22Rv1 (cell line): ENCODE data around the gene DPP6.
"Not testable (repeated sequence)": the region's sequence is repeated elsewhere in the genome, so short reads cannot be mapped to it uniquely, and the experiment has no call there.

Experiments
- H3K27ac ChIP-seq: fragments of 450-650 bp; 2 replicates; pipeline ENCODE4 v1.5.1; 2017
- ZFX ChIP-seq: fragments of 450-650 bp; IDR thresholded peaks from 2 replicates; pipeline ENCODE4 v1.6.1; 2017; ENCODE audit warnings: antibody characterized with exemption, borderline replicate concordance
- TF ChIP-seq, protein P1 (sequence below): fragments of 450-650 bp; IDR thresholded peaks from 2 replicates; pipeline ENCODE4 v1.5.1; 2017; ENCODE audit warnings: mild to moderate bottlenecking

Gene DPP6

DNA sequence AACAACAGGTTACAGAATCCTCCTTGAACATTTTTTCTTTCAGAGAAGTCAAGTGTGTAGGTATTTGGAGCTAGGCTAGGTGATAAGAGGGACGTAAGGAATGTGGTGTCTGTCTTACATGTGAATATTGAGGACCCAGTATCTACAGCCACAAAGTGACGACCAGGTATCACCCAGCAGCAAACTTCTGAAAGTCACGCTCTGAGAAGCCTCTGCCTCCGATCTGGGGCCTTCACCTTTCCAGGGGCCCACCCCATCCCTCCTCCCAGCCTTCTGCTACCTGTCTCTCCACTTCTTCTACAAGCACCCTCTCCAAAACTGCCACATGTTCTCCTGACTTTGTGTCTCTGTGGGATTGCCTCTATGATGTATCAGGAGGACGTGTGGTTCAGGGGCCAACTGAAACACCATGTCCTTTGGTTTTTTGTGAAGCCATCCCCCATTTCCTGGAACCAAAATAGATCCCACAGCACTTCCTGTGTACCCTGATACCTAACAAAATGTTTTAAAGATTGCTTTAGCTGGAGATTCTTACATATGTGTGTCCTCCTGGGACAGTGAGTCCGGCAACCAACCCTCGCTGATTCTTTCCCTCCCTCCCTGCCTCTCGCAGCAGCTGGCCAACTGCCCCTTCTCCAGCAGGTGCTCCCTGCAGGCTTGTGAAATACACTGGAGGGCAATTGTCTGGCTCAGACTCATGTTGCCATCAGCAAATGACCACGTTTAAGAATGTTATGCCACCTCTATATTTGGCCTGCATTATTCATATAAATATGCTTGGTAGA lies 93.9 kb downstream of the DPP6 start:
- H3K27ac ChIP-seq, result not testable (repeated sequence)

DNA sequence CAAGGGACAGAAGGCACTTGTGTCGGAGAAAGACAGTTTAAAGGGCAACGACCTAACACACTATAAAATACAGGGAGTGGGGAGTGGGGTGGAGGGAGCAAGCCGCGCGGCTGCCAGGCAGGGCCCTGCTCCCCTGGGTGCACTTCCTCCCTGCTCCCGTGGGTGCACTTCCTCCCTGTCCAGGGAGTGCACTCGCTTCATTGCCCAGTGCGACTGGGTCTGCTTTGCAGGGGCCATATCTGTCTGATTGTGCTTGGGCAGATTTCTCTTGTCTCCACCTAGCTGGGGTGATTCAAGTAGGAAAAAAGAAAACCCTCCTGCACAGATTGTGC lies 94.5 kb downstream of the DPP6 start:
- not testable (repeated sequence) for H3K27ac ChIP-seq

DNA sequence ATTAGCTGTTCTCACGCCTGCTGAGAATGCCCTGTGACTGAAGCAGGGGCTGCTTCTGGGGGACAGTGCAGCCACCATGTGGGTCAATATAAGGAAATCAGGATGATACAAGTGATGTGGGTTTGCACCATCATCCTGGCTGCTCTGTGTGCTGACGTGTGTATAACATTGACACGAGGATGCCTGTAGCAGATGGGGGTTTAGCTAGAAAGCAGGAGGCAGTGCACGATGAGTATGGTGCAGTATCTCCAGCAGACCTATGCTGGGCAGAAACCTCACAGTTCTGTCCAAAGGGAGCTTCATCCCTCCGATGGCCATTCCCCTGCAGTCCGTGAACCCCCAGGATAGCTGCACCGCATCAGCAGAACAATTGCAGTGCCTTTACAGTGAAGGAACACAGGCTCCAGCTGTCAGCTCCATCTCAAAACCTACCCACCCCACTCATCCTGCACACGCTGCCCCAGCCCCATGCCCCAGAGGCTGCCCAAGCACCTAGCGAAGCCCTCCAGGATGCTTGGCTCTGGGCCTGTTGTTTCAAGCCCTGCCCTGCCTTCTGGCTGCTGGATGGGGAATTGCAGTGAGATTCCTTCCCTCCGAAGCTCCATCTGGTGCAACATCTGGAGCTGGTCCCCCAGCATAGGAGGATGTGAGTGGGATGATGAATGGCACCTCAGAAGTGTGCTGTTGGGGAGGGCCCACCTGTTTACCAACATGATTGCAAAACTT lies 96.8 kb downstream of the DPP6 start:
- not testable (repeated sequence) for H3K27ac ChIP-seq

DNA sequence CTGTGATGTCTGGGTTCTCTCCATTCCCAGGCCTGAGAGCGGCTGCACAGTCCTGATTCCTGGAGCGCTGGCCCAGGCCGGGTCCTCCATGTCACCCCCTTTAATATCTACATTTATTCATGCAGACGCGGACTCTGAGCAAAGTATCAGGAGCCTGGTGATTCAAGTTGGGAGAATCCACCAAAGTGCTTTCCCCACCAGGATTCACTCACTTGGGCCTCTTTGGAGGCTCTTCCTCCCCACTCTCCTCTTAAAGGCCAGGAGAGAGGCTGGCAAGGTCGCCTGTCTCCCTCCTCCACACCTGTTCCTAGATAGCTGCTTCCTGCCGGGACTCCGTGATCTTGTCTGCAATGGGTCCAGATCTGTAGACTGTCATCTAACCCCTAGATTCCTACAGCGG lies 98.5 kb downstream of the DPP6 start:
- H3K27ac ChIP-seq, result not testable (repeated sequence)

DNA sequence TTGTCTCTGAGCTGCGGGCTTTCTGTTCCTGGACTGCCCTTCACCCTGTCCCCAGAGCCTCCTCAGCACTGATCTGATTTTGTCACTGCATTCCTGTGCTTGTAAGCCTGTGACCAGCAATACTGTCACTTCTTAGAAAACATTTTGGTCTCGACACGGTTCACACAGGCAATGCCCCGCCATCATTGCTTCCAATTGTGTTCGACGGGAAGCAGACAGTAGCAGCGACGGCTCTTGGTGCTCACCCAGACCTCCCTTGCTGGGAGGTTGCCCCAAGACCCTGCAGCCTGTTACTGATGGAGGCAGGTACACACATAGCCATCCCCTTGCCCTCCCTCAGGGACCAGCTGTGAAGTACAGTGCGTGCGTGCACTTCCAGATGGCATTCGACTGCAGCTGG lies 99.1 kb downstream of the DPP6 start:
- H3K27ac ChIP-seq, result not testable (repeated sequence)

DNA sequence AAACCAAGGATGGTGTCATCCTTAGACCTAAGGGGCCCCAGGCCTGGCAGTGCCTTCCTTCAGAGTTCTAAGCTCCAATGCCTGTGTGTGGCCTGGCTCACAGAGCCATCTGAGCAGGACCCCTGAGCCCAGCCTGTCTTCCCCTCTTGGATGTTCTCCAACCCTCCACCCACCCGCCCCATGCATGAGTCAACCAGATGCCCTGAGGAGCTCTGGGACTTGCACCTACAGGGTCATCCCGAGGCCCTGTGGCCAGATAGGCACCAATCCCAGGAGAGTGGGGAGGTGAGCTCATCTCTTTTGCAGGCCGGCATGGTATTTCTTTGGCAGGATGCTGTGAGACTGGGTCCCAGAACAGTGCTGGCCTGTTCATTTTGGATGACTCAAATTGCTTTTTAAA lies 103.7 kb downstream of the DPP6 start:
- H3K27ac ChIP-seq, result not testable (repeated sequence)

DNA sequence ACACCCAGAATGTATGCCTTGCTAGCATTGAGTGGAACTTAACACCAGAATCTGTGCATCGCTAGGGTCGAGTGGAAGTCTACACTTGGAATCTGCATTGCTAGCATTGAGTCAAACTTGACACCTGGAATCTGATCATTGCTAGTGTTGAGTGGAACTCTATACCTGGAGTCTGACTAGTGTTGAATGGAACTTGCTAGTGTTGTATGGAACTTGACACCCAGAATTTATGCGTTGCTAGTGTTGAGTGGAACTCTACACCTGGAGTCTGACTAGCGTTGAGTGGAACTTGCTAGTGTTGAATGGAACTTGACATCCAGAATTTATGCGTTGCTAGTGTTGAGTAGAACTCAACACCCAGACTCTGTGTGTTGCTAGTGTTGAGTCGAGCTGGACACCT lies 110.7 kb downstream of the DPP6 start:
- H3K27ac ChIP-seq, result not testable (repeated sequence)

DNA sequence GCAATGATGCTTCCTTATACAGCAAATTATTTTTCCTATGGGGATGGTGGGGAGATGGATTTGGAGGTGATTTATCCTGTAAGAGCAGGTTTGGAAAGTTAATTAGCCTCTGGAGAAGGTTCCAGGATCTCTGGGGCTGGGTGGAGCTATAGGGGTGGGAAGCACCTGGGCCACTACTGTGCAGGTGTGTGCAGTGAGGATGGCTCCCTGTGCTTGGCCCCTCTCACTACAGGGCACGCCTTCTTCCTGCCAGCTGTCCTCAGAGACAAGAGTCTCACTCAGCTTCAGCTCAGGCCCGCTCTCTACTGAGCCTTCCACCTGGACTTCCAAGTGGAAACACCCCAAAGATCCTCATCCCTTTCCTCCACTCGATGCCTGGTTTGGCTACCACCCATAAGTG lies 111.4 kb downstream of the DPP6 start:
- not testable (repeated sequence) for H3K27ac ChIP-seq

DNA sequence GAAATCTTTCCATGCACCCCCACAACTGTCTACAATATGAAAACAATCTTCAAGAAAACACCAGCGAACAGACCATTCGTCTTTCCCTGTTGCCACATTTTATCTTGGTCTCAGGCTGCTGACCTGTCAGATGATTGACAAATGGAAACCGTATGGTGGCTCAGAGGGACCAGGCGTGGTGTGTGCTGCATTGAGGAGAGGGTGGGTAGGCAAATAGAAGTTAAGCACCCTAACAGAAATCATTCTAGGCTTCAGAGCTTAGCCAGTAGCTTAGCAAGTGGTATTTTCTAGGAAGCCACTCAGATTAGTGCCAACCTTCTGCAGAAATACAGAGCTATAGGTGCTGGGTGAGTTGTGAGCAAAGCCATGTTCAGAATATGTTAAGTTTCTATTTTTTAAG lies 114.9 kb downstream of the DPP6 start:
- no peak for TF ChIP-seq ZFX
- TF ChIP-seq, protein P1, sequence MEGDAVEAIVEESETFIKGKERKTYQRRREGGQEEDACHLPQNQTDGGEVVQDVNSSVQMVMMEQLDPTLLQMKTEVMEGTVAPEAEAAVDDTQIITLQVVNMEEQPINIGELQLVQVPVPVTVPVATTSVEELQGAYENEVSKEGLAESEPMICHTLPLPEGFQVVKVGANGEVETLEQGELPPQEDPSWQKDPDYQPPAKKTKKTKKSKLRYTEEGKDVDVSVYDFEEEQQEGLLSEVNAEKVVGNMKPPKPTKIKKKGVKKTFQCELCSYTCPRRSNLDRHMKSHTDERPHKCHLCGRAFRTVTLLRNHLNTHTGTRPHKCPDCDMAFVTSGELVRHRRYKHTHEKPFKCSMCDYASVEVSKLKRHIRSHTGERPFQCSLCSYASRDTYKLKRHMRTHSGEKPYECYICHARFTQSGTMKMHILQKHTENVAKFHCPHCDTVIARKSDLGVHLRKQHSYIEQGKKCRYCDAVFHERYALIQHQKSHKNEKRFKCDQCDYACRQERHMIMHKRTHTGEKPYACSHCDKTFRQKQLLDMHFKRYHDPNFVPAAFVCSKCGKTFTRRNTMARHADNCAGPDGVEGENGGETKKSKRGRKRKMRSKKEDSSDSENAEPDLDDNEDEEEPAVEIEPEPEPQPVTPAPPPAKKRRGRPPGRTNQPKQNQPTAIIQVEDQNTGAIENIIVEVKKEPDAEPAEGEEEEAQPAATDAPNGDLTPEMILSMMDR, result no peak

DNA sequence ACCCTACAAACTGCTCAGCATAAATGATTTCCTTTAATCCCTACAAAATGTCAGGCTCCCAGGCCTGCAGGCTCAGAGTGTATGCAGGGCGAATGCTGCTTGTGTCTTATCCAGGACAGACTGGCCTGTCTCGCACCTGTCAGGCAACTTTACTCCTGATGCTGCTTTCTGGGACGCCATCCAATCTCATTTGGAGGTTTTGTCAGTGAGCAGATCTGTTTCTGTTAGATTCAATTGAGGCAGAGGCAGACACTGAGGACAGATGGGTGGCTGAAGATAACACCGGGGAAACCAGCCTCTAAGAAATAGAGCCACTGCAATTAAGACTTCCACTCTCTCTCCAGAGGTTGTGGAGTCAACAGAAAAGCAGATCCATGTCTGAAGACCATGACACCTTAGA lies 115.6 kb downstream of the DPP6 start:
- H3K27ac ChIP-seq, result no peak overlapping the region
- TF ChIP-seq ZFX, result no peak
- TF ChIP-seq, protein P1, result no peak

More for the DNA sequence above, 114.9 kb downstream of the DPP6 start:
- H3K27ac ChIP-seq, result no peak overlapping the region

DNA sequence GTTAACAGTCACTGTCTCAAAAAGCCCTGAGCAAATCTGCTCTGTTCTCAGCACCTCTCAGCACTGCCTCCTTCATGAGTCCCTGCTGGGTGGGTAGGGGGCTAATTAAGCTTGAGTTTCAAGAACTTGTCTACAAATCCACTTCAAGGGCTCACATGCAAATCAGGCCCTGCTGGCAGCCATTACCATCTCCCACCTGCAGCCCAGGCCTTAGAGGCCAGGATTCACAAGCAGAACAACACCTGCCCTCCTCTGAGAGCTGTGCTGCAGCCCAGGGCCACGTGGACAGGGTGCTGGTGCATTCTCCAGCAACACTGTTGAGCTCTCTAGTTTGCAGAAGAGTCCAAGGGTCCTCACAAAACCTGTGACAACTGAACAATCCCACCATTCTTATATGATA lies 119.2 kb downstream of the DPP6 start:
- no peak overlapping the region for H3K27ac ChIP-seq
- TF ChIP-seq, protein P1, result no peak
- TF ChIP-seq ZFX, result no peak

DNA sequence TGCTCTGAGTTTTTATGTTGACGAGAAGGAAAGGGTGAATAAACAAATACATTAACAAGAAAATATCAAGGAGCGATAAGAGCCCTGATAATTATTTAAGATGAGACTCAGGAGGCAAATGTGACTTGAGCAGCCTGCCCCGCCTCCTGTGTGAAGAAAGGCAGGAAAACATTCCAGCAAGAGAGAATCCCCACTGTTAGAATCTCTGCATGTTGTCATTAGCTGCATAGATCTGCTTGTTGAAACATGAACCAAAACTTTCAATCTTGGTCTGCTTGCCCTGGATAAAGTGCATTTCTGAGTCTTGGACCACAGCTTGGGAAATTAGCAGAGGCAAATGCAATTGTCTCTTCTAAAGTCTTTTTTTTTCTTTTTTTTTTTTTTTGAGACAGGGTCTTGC lies 120.0 kb downstream of the DPP6 start:
- TF ChIP-seq, protein P1, result no peak
- TF ChIP-seq ZFX, result no peak
- no peak overlapping the region for H3K27ac ChIP-seq
